Chondrocyte (in vitro differentiated cells): ENCODE measurements around the gene TSPAN7. TPM values are rescaled to one million over a fixed set of nuclear protein-coding genes. Genes with fewer than 3 reads are reported as not detected.

Experiments
- DNase-seq: peaks from one replicate; pipeline ENCODE4 v3.0.0; 2021; ENCODE audit warnings: mixed read lengths, low spot score
- H3K27ac Mint-ChIP-seq: one replicate; pipeline ENCODE4 v1.8.0; 2021; ENCODE audit warnings: mild to moderate bottlenecking, moderate library complexity, mixed read lengths; ENCODE audit not compliant: unreplicated experiment
- H3K27me3 Mint-ChIP-seq: 2 replicates; pipeline ENCODE4 v1.8.0; 2021; ENCODE audit warnings: low read depth, mixed read lengths
- H3K36me3 Mint-ChIP-seq: 2 replicates; pipeline ENCODE4 v1.8.0; 2021; ENCODE audit warnings: low read depth, mixed read lengths
- H3K4me1 Mint-ChIP-seq: 2 replicates; pipeline ENCODE4 v1.8.0; 2021; ENCODE audit warnings: low read depth, mild to moderate bottlenecking, mixed read lengths
- H3K4me3 Mint-ChIP-seq: one replicate; pipeline ENCODE4 v1.8.0; 2021; ENCODE audit warnings: mild to moderate bottlenecking, moderate library complexity, mixed read lengths; ENCODE audit not compliant: unreplicated experiment
- H3K9me3 Mint-ChIP-seq: 2 replicates; pipeline ENCODE4 v1.8.0; 2021; ENCODE audit warnings: low read depth, mixed read lengths
- total RNA-seq: library from RNA; stranded (reverse); gene quantifications from 3 replicates; pipeline ENCODE4 v1.2.1, GENCODE V29; 2021
- TF ChIP-seq, protein P1 (sequence below): fragments of 200-600 bp; sonication (generic); IDR thresholded peaks from 2 replicates; pipeline ENCODE4 v1.5.0; 2021; ENCODE audit warnings: antibody characterized with exemption, mild to moderate bottlenecking, moderate library complexity

The TSPAN7 gene
- total RNA-seq, 1 donor from 2014 or later, result not detected

DNA sequence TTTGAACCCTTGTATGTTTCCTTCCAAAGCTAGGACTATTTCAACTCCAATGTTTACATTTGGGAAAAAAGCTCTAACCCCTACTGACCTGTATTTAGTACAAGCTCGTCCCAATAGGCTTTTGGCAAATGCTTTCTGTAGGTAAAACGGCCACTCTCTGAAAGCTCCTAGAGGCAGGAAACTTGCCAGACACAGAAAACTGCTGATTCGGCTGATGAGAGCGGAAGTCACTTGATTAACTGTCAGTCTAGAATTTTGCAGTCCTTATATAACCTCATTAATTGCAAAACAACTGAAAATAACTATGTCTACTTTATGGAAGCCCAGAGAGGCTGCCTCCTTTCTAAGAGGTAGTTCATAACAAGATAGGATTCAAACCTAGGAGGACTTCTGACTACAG is 108.1 kb downstream of the TSPAN7 start:
- H3K27ac Mint-ChIP-seq, result no peak overlapping the region
- H3K27me3 Mint-ChIP-seq, result peaks cover 3% of the 10 kb centered on the region
- TF ChIP-seq, protein P1, sequence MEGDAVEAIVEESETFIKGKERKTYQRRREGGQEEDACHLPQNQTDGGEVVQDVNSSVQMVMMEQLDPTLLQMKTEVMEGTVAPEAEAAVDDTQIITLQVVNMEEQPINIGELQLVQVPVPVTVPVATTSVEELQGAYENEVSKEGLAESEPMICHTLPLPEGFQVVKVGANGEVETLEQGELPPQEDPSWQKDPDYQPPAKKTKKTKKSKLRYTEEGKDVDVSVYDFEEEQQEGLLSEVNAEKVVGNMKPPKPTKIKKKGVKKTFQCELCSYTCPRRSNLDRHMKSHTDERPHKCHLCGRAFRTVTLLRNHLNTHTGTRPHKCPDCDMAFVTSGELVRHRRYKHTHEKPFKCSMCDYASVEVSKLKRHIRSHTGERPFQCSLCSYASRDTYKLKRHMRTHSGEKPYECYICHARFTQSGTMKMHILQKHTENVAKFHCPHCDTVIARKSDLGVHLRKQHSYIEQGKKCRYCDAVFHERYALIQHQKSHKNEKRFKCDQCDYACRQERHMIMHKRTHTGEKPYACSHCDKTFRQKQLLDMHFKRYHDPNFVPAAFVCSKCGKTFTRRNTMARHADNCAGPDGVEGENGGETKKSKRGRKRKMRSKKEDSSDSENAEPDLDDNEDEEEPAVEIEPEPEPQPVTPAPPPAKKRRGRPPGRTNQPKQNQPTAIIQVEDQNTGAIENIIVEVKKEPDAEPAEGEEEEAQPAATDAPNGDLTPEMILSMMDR, result no peak
- no peaks in the 10 kb centered on the region for H3K36me3 Mint-ChIP-seq
- H3K9me3 Mint-ChIP-seq, result no peaks in the 10 kb centered on the region
- no peaks in the 10 kb centered on the region for H3K4me1 Mint-ChIP-seq
- H3K4me3 Mint-ChIP-seq, result no peak overlapping the region
- DNase-seq, result no peak

DNA sequence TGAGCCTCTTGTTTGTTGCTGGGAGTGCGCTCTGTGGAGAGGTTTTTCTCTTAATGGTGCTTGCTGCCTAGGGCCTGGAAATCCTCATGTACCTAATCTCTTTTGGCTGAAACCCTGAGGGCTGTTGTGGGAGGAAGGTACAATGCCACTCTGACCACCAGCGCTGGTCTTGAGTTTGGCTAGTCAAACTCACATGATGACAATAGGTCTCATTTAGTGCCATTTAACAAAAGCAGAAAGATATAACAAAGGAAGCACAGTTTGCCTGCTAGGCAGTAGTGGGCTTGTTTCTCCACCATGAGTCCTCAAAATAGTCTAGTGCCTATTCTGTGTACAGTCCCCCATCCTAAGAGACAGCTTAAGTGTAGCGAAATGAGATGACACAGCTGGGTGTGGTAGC is 111.3 kb downstream of the TSPAN7 start:
- TF ChIP-seq, protein P1, result no peak
- DNase-seq, result no peak
- Mint-ChIP-seq H3K4me1 (no peaks in the 10 kb centered on the region), H3K36me3 (no peaks in the 10 kb centered on the region), H3K4me3 (no peak overlapping the region), H3K9me3 (no peaks in the 10 kb centered on the region), H3K27me3 (peaks cover 10% of the 10 kb centered on the region), H3K27ac (no peak overlapping the region)

DNA sequence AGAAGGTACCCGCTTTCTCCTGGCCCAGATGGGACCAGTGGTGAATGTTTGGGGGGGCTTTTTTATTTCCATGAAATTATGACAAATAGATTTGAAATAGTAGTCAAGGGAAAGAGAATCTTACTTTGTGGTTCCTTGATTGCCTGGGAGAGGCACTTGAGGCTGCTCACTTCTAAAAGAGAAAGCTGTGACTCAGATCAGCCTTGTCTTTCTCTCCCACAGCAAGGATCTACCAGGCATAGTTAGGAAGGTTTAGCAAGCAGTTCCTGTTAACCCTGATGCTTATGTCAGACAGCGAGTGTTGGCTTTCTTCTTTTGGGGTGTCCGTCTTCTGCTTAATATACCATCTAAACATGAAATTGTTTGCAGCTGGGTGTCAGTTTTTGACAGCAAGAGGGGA is 114.5 kb downstream of the TSPAN7 start:
- H3K27ac Mint-ChIP-seq, result no peak overlapping the region
- peaks cover 9% of the 10 kb centered on the region for H3K27me3 Mint-ChIP-seq
- H3K4me1 Mint-ChIP-seq, result no peaks in the 10 kb centered on the region
- no peaks in the 10 kb centered on the region for H3K9me3 Mint-ChIP-seq
- DNase-seq, result no peak
- no peaks in the 10 kb centered on the region for H3K36me3 Mint-ChIP-seq
- no peak overlapping the region for H3K4me3 Mint-ChIP-seq
- TF ChIP-seq, protein P1, result no peak

DNA sequence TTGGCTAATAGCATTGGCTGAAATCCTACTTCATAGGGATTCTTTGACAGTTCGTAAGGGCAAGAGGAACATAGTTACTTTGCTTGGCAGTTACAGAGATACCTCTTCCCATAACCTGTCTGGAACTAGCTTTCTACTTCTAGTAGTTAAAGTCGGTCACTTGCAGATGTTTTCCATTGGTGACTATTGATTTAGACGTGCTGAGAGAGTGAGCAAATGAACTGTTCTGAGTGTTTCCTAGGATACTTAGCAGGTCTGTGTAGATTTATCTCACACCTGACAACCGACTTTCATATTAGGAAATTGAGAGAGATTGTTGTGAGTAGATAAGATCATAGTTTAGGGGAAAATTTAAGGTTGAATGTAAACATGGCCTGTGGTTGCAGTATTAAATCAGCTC is 116.8 kb downstream of the TSPAN7 start:
- Mint-ChIP-seq H3K9me3 (no peaks in the 10 kb centered on the region), H3K27me3 (peaks cover 9% of the 10 kb centered on the region), H3K27ac (no peak overlapping the region), H3K4me1 (no peaks in the 10 kb centered on the region), H3K36me3 (no peaks in the 10 kb centered on the region), H3K4me3 (no peak overlapping the region)
- TF ChIP-seq, protein P1, result no peak
- DNase-seq, result no peak

DNA sequence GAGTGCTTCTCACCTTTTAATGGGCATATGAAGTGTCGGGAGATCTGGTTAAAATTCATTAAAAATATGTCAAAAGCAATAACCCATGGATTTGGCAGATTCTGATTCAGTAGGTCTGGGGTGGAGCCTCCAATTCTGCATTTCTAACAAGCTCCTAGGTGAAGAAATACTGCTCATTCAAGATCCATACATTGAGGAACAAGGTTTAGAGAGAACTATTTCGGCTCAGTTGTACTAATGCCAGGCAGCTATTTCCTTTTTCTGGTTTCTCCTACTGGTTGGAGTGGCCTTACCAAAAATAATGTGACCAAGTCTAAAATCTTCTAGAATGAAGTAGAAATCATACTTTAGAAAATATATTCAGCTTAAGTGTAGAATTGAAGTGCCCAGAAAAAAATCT is 117.5 kb downstream of the TSPAN7 start:
- TF ChIP-seq, protein P1, result no peak
- Mint-ChIP-seq H3K9me3 (no peaks in the 10 kb centered on the region), H3K4me1 (no peaks in the 10 kb centered on the region), H3K36me3 (no peaks in the 10 kb centered on the region), H3K27me3 (peaks cover 9% of the 10 kb centered on the region), H3K4me3 (no peak overlapping the region), H3K27ac (no peak overlapping the region)
- DNase-seq, result no peak
